ENCODE data around the gene AKAP6.
"Not testable (repeated sequence)": the region's sequence is repeated elsewhere in the genome, so short reads cannot be mapped to it uniquely, and the experiment has no call there.

The AKAP6 gene

DNA sequence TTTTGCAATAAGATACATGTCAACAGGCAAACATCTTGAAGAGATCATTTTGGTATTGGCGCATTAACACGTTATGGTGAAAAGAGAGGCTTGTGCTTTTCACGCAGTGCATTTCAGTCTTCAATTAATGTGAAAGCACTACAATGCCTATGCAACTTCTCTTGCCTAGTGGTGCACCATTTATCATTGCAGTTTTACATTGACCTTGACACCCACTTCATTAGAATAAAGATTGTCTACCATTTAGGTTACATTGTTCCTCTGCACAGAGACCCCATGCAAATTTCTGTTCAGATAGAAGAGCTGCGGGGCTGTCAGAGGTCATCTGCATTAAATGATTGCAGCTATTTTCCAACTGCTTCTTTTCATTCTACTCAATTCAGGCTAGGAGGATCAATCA, 397.4 kb downstream of the AKAP6 start:
- DNase-seq, result no peak

DNA sequence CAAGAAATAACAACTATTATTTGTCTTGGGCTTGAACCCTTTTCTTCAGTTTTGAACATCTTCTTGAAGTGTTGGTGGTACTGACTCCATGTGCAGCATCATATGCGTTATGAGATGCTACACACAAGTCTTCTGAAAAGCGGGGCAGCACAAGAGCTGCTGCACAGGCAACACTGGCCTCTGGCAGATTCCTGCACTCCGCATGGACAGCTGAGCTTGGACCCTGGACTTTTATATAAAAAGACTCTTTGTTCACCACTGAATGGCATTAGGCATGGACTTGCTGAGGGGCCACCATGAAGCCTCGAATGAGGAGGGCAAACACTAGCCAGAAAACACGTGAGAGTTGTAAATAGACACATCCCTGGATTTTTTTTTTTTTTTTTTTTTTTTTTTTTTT, 398.7 kb downstream of the AKAP6 start:
- DNase-seq, result no peak

DNA sequence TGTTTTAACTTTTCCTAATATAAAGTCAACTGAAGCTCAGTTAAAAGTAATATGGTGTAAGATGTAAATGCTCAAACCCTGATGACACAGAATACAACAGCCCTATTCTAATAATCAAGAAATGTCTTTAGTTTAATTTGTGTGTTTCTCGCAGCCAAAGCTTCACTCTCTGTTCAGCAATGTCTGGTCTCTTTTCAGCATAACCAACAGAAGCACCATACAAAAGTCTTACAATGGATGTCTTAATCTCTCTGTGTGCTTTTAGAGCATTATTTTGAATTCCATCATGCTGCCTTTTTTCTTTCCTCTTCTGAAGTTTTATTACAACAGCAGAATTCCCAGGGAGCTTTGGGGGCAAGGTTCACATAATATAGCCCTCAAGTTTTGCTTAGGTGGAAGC, 399.4 kb downstream of the AKAP6 start:
- no peak for DNase-seq

DNA sequence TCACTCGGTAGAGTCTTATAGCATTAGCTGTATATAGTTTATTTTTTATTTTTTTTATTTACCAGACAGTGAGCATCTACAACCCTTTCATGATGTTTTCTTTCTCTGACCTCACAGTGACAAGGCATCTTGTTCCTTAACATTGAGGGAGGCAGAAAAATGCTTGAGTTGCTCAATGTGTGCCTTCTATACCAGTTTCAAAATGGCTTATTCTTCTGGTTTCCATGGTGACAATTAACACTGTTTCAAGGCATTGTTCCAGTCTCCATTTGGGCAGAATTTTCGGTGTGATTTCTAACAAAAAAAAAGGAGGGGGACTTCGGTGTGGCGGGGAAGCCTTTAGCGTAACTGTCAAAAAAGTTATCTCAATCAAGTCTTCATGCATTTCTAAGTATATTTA, 399.9 kb downstream of the AKAP6 start:
- no peak for DNase-seq

DNA sequence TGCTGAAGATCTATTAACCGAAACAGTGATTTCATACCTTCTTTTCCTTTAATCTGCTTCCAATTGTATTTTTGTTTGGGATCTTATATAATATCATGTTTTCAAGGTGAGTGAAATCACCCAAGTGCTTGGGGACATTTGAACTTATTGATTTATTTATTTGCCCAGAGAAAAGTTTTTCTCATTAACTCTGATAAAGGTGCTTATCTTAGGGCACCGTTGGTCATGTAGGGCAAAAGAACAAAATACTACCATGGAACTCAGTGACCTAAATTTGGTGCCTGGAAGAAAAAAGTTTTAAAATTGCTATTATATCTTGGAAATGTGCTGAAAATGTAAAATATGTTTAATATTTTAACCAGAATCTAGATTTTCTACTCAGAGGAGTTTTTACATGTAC, 402.2 kb downstream of the AKAP6 start:
- no peak for DNase-seq

DNA sequence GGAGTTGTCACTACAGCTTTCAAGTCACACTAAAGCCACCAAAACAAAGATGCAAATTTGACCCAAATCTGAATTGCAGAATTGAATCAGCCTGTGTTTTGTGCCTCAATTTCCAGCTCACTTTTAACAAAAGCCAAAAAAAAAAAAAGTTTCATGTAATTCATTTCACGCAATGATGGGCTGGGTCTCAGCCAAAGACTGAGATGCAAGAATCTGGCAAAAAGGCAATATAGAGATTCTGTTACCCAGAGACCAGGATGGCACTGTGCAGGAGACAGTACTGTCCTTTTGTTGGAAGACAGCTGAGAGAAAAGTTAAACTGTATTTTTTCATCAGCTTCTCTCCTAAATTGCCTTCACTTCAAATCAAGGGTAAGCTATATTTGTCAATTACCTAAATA, 403.9 kb downstream of the AKAP6 start:
- no peak for DNase-seq

DNA sequence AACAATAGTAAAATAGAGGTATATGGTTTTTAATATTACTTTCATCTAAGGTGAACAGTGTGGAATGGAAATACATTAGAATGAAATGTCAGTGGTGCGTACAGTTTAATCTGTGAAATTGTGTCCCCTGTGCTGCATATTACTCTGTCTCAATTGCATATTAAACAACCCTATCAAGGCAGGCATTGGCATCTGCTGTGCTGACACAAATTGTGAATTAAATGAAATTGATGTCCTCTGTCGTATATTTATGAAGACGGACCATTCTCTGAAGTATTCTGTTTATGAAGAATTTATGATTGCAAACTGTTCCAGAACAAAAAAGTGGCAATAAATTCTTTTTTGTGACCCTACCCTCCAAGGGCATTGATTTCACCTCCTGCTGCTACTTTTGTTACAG, 405.2 kb downstream of the AKAP6 start:
- DNase-seq, result no peak

DNA sequence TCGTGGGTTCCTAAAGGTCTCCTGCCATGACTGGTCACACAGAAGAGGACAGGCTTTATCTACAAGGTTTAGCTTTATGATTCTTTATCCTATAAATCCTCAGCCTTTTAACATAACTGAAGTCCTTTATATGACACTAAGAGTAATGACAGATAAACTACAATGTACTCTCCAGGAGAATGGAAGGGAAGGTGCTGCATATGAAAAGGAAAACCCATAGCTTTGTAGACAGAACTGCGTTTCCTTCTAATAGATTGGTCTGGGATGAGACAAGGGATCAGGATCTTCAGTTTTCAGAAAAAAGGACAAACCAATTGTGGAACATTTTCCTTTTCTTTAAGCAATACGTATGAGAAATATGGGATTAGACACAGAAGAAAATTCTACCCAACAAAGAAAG, 408.5 kb downstream of the AKAP6 start:
- no peak for DNase-seq

DNA sequence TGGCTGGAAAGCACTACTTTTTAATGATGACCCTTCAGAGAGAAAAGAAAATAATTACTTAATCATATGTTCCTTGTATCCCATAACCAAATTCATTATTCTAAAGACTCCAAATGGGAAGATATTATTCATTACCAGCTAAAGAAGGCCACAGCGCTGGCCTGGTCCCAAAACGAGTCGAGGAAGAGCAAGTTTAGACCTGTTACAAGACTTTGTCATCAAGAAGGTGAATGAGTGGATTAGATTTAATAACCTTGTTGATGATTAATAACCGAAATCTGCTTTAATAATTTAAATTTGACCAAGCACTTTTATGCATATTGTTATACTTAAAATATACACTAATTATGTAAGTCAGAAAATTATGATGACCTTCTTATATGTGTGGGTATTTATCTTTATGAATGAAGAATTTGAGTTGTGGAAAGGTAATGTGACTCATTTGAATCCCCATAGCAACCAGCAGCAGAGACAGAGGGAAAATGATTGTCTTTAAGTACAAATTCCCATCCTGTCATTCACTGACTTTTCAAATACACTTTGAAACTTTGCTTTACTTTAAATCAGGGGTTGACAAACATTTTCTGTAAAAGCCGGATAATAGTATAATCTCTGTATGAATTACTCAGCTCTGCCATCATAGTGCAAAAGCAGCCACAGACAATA, 409.2 kb downstream of the AKAP6 start:
- no peak for DNase-seq

DNA sequence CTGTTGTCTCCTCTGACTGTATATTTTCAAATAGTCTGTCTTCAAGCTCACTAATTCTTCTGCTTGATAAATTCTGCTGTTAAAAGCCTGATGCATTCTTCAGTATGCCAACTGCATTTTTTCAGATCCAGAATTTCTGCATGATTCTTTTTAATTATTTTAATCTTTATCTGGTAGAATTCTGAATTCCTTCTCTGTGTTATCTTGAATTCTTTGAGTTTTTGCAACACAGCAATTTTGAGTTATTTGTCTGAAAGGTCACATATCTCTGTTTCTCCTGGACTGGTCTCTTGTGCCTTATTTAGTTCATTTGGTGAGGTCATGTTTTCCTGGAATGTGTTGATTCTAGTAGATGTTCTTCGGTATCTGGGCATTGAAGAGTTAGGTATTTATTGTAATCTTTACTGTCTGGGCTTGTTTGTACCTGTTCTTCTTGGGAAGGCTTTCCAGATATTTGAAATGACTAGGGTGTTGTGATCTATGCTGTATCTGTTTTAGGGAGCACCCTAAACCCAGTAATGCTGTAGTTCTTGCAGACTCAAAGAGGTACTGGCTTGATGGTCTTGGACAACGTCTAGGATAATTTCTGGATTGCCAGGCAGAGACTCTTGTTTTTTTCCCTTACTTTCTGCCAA, 415.8 kb downstream of the AKAP6 start:
- DNase-seq, result no peak

DNA sequence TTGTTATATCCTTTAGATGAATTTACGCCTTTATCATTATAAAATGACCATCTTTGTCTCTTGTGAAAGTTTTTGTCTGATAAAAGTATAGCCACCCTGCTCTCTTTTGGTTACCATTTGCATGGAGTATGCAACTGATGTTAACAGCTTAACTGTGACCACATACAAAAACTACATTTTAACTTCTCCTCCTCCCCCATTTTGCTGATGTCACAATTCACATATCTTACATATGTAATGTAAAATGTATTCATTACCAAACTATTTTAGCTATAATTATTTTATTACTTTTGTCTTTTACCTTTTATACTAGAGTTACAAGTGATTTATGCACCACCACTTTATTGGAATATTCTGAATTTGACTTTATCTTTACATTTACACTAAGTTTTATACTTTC, 425.1 kb downstream of the AKAP6 start:
- DNase-seq, result no peak

DNA sequence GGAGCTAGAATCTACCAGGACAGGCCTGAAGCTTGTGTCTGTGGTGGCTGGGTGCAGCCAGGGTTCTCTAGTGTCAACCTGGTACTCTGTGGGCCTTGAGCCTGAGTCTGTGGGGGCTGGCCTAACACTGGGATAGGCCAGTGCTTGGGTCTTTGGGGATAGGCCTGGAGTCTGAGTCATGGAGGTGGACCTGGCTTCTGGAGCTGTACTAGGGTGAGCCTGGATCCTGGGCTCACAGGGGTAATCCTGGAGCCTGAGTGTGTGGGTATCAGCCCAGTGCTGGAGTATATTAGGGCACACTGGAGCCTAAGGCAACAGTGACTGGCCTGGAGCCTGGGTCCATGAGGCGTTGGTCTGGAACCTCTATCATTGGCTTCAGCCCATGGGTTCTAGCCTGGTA, 427.1 kb downstream of the AKAP6 start:
- DNase-seq, result no peak

DNA sequence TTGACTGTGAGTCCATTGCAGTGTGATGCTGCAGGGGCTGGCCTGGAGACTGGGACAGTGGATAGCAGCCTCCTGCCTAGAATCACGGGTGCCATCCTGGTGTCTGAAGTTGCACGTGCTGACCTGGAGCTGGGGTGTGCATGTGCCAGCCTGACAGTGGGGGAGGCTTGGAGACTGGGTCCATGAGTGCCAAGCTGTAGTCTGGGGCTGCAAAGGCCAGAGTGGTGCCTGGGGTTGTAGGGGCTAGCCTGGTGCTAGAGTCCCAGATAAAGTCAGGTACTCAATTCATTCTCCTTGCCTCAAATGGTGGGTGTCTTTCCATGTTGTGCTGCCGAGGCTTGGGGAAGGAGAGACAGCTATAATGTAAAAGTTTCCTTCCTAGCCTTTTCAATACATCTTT, 427.7 kb downstream of the AKAP6 start:
- no peak for DNase-seq

DNA sequence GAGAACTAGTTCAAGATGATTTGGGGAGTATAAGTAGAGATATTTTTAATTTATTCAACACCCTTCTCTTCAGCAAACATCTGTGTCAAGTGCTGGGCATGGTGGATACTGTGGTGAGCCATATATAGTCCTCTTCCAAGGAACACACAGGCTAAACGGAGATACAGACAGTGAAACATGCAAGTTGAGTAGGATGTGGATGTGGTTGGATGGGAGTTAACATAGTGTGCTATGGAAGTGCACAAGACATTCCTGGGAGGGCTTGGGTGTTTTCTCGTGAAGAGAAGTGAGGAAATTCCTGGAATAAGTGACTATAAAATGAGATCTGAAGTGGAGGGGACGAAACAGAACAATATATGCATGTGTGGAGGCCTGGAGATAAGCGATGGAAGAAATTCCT, 428.5 kb downstream of the AKAP6 start:
- DNase-seq, result no peak

DNA sequence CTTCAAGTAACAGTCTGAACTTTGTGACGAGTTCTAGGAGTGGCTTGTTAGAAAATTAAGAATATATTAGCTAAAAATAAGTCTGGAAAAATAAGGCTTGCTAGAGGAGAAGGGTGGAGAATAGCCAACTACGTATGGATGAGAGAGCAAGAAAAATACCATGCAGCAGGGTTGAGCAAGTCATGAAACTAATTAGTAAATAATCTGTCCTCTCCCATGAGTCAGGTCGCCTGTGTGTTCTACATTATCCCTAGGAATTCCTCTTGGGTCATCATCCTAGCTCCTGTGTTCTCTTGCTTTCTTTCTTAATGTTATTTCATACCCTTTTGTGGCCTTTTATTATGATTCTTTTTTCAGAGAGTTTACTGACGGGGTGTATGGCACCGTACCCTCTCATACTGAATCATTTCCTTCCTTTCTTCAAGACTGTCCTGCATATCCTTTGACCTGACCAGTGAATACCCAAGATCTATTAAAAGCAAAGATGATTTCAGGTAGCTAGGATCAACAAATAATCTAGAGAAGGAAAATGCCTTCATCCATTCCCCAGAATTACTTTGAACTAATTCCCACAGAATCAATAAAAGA, 432.4 kb downstream of the AKAP6 start:
- DNase-seq, result no peak

DNA sequence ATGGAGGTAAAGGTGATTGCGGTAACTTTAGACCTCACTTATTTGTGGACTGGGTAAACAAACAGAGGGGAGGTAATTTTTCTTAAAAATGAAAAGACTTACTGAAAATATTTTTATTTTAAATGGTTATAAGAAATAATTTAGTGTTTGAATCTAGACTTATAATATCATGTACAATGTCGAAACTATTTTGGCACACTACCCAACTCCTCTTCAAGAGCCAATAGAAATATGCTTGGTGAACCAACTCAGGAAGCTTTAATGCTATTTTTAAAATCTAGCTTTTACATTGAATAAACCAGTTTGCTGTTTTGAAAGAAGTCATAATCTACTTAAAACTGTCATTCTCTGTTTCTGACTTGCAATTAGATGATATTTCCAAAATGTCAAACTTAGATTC, 433.8 kb downstream of the AKAP6 start:
- no peak for DNase-seq

DNA sequence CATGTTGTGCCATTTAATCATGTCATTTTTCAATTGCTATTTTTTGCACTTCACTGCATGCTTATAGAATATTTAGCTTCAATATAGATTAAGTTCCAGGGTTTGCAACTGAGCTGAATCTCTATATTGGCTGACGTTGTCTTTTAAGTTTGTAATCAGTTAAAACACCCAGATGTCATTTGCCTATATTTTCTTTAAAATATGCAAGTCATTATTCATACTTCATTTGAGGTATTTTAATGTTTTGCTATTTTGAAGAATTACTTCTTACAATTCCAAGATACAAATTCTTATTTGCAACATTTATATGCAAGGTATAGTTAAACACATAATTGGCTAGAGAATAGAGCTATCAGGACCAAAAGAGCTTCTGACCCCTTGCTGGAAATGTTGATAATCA, 434.6 kb downstream of the AKAP6 start:
- DNase-seq, result no peak

DNA sequence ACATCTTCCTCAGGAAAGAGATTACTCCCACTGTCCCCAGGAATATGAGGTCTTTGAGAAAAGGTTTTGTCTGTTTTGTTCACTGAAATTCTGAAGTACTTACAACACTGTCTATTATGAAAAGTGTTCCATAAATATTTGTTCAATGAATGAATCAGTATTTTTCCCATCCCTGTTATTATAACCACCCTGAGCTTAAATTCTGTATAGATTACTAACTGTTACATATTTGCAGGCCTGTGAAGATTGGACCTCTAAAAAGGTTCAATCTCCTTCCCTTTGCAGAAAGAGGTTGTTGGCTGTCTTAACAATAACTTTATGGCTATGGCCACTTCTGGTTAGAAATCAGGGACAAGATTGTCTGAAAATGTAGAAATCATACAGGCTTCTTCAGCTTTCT, 435.0 kb downstream of the AKAP6 start:
- no peak for DNase-seq

DNA sequence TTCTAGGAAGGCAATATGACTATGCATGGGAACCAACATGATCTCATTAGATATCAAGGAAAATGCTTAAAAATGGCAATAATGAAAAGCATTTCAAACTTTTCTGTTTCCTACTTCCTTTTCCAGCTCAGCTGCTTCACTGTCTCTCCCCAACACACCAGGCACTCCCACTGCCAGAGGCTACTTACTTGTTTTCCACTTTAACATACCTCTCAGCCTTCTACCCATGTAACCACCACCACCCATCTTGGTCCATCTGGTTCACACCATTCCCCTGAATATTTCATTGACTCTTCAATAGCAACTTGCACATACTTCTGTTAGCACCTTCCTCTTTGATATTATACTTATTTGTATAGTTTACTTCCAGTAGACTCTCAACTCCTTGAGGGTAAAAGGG, 441.3 kb downstream of the AKAP6 start:
- DNase-seq, result no peak

DNA sequence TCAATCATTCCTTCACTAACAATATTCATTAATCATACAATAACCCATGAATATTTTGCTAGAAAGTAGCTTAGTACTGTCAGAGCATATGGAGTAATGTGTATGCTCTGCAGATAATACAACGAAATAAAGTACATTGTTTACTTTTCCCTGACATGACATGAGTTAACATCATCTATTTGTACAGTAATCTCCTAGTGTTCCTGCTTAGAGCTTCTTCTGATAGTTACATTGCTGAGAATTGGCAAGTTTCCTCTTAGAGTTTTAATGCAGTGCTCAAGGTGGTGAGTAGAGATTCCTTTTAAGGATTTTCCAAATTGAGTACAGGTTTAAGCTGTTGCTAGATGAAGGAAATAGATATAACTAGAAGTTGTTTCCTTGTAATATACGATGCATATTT, 445.1 kb downstream of the AKAP6 start:
- no peak for DNase-seq

DNA sequence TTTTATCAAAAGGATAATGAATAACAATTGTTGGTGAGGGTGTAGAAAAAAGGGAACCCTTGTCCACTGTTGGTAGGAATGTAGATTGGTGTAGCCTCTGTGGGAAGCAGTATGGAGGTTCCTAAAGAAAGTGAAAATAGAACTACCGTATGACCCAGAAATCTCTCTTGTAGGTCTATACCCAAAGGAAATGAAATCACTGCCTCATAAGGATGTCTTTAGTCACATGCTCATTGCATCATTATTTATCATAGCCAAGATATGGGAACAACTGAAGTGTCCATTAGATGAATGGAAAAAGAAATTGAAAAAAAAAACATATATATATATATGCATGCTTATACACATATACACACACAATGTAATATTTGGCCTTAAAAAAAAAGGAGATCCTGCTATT, 450.7 kb downstream of the AKAP6 start:
- DNase-seq, result no peak

DNA sequence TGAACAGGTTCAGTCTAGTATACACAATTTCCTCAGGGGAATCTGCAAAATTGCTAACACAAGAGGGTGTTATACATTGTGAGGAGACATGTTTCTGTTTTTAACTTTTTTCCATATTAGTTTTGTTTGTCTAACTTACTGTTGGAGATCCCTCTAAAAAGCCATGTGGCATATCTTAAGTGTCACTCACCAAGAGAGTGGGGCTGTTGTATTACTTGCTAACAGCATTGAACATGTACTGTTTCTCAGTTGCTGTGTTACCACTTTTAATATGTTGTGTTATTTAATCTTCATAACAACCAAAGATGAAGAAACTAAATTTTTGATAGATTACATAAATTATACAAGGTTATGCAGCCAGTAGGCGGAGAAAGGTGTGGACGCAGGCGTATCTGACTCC, 455.3 kb downstream of the AKAP6 start:
- DNase-seq, result no peak

DNA sequence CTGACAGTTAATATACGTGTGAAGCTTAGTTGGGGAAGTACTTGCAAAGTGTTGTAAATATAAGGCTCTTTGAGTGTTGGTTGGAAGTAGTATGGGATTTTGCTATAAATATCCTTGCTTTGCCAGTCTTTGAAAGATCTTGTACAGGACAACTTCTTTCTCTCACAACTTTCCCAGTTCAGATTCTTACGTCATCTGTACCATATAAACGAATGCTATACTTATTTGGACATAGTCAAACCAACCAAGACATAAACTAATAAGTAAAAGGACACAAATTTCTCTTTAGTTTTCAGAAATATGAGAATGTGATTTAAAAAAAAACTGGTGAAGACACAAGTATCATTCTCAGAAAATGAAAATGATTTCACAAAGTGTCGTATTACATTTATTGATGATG, 456.5 kb downstream of the AKAP6 start:
- no peak for DNase-seq

DNA sequence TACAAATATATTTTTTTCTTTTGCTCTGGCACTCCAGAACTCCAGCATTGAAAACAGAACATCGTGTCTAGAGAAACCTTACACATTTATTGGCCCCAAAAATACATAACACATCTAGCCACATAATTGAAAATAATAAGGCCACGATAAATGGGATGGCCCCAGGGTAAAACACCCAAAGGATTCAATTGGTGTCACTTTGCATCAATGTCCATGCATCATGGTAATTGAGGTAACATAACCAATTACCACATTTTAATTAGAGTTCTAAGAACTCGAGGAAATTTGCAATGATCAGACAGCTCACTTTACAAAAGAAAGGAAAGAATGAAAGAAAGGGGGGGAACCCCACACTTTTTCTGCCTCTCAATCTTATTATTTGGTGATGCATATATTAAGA, 457.8 kb downstream of the AKAP6 start:
- no peak for DNase-seq

DNA sequence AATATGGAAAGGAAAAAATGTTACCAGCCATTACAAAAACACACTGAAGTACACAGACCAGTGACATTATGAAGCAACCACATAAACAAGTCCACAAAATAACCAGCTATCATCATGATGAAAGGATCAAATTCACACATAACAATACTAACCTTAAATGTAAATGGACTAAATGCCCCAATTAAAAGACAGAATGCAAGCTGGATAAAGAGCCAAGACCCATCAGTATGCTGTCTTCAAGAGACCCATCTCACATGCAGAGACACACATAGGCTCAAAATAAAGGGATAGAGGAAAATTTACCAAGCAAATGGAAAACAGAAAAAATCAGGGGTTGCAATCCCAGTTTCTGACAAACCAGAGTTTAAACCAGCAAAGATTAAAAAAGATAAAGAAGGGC, 463.9 kb downstream of the AKAP6 start:
- not testable (repeated sequence) for DNase-seq
